ENCODE measurements around the gene B4GALNT2. TPM values are rescaled to one million over a fixed set of nuclear protein-coding genes. Genes with fewer than 3 reads are reported as not detected.
A peak's percentile ranks its signal among the peaks of the same experiment; 100 is the strongest.

Gene B4GALNT2
- total RNA-seq, 1 donor from 2014 or later = not detected

- no peak for DNase-seq (ENCODE audit: low spot score in 2 of 2)
- intact Hi-C loops (cut with DNase I) = no loop called here
- H3K27ac ChIP-seq = no peak overlapping the region
- no peaks in the 10 kb centered on the region for H3K27me3 ChIP-seq
- H3K9me3 ChIP-seq = no peaks in the 10 kb centered on the region
- H3K4me3 ChIP-seq = no peak overlapping the region
- no peaks in the 10 kb centered on the region for H3K36me3 ChIP-seq
- H3K4me1 ChIP-seq = no peaks in the 10 kb centered on the region
- no peak for TF ChIP-seq CTCF (IDR thresholded peaks at IDR 0.05)
Measured at GRCh38 chr17:49213399-49213798, 80.8 kb downstream of the B4GALNT2 start.

- Histone ChIP-seq H3K4me1 (no peaks in the 10 kb centered on the region), H3K27ac (peak overlapping the region in 1 of 2 donors; percentile 16), H3K27me3 (no peaks in the 10 kb centered on the region), H3K4me3 (no peak overlapping the region), H3K9me3 (no peaks in the 10 kb centered on the region), H3K36me3 (no peaks in the 10 kb centered on the region)
- intact Hi-C loops (cut with DNase I) = no loop called here
- DNase-seq (ENCODE audit: low spot score in 2 of 2) = no peak
- TF ChIP-seq CTCF (IDR thresholded peaks at IDR 0.05) = no peak
Measured at GRCh38 chr17:49213847-49214246, 81.3 kb downstream of the B4GALNT2 start.

- no peak for TF ChIP-seq CTCF (IDR thresholded peaks at IDR 0.05)
- Histone ChIP-seq H3K4me1 (no peaks in the 10 kb centered on the region), H3K27ac (peak overlapping the region in 1 of 2 donors; percentile 16), H3K27me3 (no peaks in the 10 kb centered on the region), H3K9me3 (no peaks in the 10 kb centered on the region), H3K4me3 (no peak overlapping the region), H3K36me3 (no peaks in the 10 kb centered on the region)
- intact Hi-C loops (cut with DNase I) = no loop called here
- no peak for DNase-seq (ENCODE audit: low spot score in 2 of 2)
Measured at GRCh38 chr17:49214676-49215360, 82.2 kb downstream of the B4GALNT2 start.

- H3K9me3 ChIP-seq = no peaks in the 10 kb centered on the region
- no peak overlapping the region for H3K4me3 ChIP-seq
- intact Hi-C loops (cut with DNase I) = no loop called here
- DNase-seq (ENCODE audit: low spot score in 2 of 2) = no peak
- H3K36me3 ChIP-seq = no peaks in the 10 kb centered on the region
- H3K4me1 ChIP-seq = no peaks in the 10 kb centered on the region
- TF ChIP-seq CTCF (IDR thresholded peaks at IDR 0.05) = no peak
- H3K27me3 ChIP-seq = no peaks in the 10 kb centered on the region
- H3K27ac ChIP-seq = no peak overlapping the region
Measured at GRCh38 chr17:49216482-49216881, 83.9 kb downstream of the B4GALNT2 start.

- Histone ChIP-seq H3K36me3 (no peaks in the 10 kb centered on the region), H3K4me3 (no peak overlapping the region)
Measured at GRCh38 chr17:49216953-49217650, 84.5 kb downstream of the B4GALNT2 start.

More at GRCh38 chr17:49216953-49217650, 84.5 kb downstream of the B4GALNT2 start:
- intact Hi-C loops (cut with DNase I) = no loop called here
- Histone ChIP-seq H3K27me3 (no peaks in the 10 kb centered on the region), H3K27ac (no peak overlapping the region), H3K4me1 (no peaks in the 10 kb centered on the region), H3K9me3 (no peaks in the 10 kb centered on the region)
- TF ChIP-seq CTCF (IDR thresholded peaks at IDR 0.05) = no peak
- DNase-seq (ENCODE audit: low spot score in 2 of 2) = no peak

Data from ascending aorta (tissue), 2 donors.